ENCODE data around the gene CXorf58.
A peak's percentile ranks its signal among the peaks of the same experiment; 100 is the strongest.

The CXorf58 gene

GRCh38 chrX:23896981-23897380 lies 10.8 kb upstream of the CXorf58 start:
- Histone ChIP-seq H3K4me1 (ENCODE audit: insufficient read depth, low read length, severe bottlenecking) (peaks cover 37% of the 10 kb centered on the region), H3K79me2 (ENCODE audit: insufficient read depth, low read length) (no peaks in the 10 kb centered on the region), H3K27me3 (ENCODE audit: insufficient read depth, low read length) (no peaks in the 10 kb centered on the region), H3K9me3 (ENCODE audit: low read length) (no peaks in the 10 kb centered on the region), H3K4me2 (ENCODE audit: low read length) (no peak overlapping the region), H4K20me1 (ENCODE audit: insufficient read depth, low read length) (no peaks in the 10 kb centered on the region), H3K9me2 (ENCODE audit: low read depth, low read length) (no peaks in the 10 kb centered on the region), H3K9ac (ENCODE audit: low read length) (no peak overlapping the region), H3K4me3 (ENCODE audit: low read depth, low read length, poor library complexity, severe bottlenecking) (no peak overlapping the region), H3K27ac (ENCODE audit: low read depth, low read length, poor library complexity, severe bottlenecking) (no peak overlapping the region), H2AFZ (ENCODE audit: low read length) (no peak overlapping the region), H3K36me3 (ENCODE audit: insufficient read depth, low read length) (no peaks in the 10 kb centered on the region), H3F3A (ENCODE audit: insufficient read depth, low read length) (no peaks in the 10 kb centered on the region)
- no peak for TF ChIP-seq CTCF (IDR thresholded peaks at IDR 0.05; ENCODE audit: low read length)
- TF ChIP-seq EZH2 (IDR thresholded peaks at IDR 0.05; ENCODE audit: borderline replicate concordance, low read length): no peak

- no peak for TF ChIP-seq EZH2 (IDR thresholded peaks at IDR 0.05; ENCODE audit: borderline replicate concordance, low read length)
- no peak for TF ChIP-seq CTCF (IDR thresholded peaks at IDR 0.05; ENCODE audit: low read length)
- H2AFZ ChIP-seq (ENCODE audit: low read length): no peak overlapping the region
- no peaks in the 10 kb centered on the region for H4K20me1 ChIP-seq (ENCODE audit: insufficient read depth, low read length)
- no peak overlapping the region for H3K27ac ChIP-seq (ENCODE audit: low read depth, low read length, poor library complexity, severe bottlenecking)
- no peak overlapping the region for H3K4me2 ChIP-seq (ENCODE audit: low read length)
- H3K9ac ChIP-seq (ENCODE audit: low read length): no peak overlapping the region
- H3K4me1 ChIP-seq (ENCODE audit: insufficient read depth, low read length, severe bottlenecking): peaks cover 41% of the 10 kb centered on the region
- H3K4me3 ChIP-seq (ENCODE audit: low read depth, low read length, poor library complexity, severe bottlenecking): no peak overlapping the region
- H3K9me2 ChIP-seq (ENCODE audit: low read depth, low read length): no peaks in the 10 kb centered on the region
- no peaks in the 10 kb centered on the region for H3K79me2 ChIP-seq (ENCODE audit: insufficient read depth, low read length)
- H3K36me3 ChIP-seq (ENCODE audit: insufficient read depth, low read length): no peaks in the 10 kb centered on the region
- H3F3A ChIP-seq (ENCODE audit: insufficient read depth, low read length): no peaks in the 10 kb centered on the region
- H3K9me3 ChIP-seq (ENCODE audit: low read length): no peaks in the 10 kb centered on the region
- H3K27me3 ChIP-seq (ENCODE audit: insufficient read depth, low read length): no peaks in the 10 kb centered on the region
These were observed 9.3 kb upstream of the CXorf58 start for GRCh38 chrX:23898412-23898959.

GRCh38 chrX:23900220-23900797 lies 7.5 kb upstream of the CXorf58 start:
- Histone ChIP-seq H3K27me3 (ENCODE audit: insufficient read depth, low read length) (no peaks in the 10 kb centered on the region), H3K36me3 (ENCODE audit: insufficient read depth, low read length) (no peaks in the 10 kb centered on the region), H3K9me2 (ENCODE audit: low read depth, low read length) (no peaks in the 10 kb centered on the region), H3K4me3 (ENCODE audit: low read depth, low read length, poor library complexity, severe bottlenecking) (no peak overlapping the region), H3F3A (ENCODE audit: insufficient read depth, low read length) (no peaks in the 10 kb centered on the region), H3K9me3 (ENCODE audit: low read length) (no peaks in the 10 kb centered on the region), H3K27ac (ENCODE audit: low read depth, low read length, poor library complexity, severe bottlenecking) (peak overlapping the region; percentile 73), H3K79me2 (ENCODE audit: insufficient read depth, low read length) (no peaks in the 10 kb centered on the region), H3K9ac (ENCODE audit: low read length) (no peak overlapping the region; the same call in 1 of the 2 replicates), H4K20me1 (ENCODE audit: insufficient read depth, low read length) (no peaks in the 10 kb centered on the region), H3K4me1 (ENCODE audit: insufficient read depth, low read length, severe bottlenecking) (peaks cover 41% of the 10 kb centered on the region), H3K4me2 (ENCODE audit: low read length) (no peak overlapping the region), H2AFZ (ENCODE audit: low read length) (no peak overlapping the region)
- TF ChIP-seq CTCF (IDR thresholded peaks at IDR 0.05; ENCODE audit: low read length) (no peak), EZH2 (IDR thresholded peaks at IDR 0.05; ENCODE audit: borderline replicate concordance, low read length) (no peak)
